LNCAP (cell line): Measurements from ENCODE around the gene BRD4.

Source experiments
- TF ChIP-seq, protein P1 (sequence below): fragments of 450-650 bp; IDR thresholded peaks from 2 replicates; pipeline ENCODE4 v1.5.1; 2017; ENCODE audit warnings: mild to moderate bottlenecking

BRD4 gene

DNA sequence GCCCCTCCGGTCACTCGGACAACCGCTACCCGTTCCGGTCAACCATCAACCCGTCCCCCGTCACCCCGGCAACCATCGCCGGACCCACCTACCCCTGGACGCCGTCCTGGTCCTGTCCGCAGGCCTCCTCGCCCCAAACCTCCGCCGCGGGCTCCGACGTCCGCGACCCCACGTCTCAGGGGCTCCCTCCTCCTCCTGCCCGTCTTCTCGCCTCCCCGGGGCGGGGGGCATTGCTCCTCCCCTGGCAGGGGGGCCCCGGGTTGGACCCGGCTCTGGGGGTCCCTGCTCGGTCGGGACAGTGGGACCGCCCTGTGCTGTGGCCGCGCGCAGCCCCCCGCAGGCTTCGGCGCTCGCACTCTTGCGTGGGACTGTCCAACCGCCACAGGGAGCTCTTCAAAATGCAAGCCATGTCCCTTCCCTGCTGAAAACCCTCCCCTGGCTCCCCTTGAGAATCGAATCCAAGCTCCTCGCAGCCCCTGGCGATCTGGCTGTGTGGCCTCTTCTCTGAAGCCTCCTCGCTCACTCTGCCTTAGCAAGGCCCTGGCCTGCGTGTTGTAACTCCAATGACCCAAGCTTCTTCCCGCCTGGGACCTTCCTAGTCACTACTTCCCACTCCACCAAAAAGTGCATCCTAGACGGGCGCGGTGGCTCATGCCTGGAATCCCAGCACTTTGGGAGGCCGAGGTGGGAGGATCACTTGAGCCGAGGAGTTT lies 108.5 kb downstream of the BRD4 start:
- TF ChIP-seq, protein P1, sequence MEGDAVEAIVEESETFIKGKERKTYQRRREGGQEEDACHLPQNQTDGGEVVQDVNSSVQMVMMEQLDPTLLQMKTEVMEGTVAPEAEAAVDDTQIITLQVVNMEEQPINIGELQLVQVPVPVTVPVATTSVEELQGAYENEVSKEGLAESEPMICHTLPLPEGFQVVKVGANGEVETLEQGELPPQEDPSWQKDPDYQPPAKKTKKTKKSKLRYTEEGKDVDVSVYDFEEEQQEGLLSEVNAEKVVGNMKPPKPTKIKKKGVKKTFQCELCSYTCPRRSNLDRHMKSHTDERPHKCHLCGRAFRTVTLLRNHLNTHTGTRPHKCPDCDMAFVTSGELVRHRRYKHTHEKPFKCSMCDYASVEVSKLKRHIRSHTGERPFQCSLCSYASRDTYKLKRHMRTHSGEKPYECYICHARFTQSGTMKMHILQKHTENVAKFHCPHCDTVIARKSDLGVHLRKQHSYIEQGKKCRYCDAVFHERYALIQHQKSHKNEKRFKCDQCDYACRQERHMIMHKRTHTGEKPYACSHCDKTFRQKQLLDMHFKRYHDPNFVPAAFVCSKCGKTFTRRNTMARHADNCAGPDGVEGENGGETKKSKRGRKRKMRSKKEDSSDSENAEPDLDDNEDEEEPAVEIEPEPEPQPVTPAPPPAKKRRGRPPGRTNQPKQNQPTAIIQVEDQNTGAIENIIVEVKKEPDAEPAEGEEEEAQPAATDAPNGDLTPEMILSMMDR, result no peak

DNA sequence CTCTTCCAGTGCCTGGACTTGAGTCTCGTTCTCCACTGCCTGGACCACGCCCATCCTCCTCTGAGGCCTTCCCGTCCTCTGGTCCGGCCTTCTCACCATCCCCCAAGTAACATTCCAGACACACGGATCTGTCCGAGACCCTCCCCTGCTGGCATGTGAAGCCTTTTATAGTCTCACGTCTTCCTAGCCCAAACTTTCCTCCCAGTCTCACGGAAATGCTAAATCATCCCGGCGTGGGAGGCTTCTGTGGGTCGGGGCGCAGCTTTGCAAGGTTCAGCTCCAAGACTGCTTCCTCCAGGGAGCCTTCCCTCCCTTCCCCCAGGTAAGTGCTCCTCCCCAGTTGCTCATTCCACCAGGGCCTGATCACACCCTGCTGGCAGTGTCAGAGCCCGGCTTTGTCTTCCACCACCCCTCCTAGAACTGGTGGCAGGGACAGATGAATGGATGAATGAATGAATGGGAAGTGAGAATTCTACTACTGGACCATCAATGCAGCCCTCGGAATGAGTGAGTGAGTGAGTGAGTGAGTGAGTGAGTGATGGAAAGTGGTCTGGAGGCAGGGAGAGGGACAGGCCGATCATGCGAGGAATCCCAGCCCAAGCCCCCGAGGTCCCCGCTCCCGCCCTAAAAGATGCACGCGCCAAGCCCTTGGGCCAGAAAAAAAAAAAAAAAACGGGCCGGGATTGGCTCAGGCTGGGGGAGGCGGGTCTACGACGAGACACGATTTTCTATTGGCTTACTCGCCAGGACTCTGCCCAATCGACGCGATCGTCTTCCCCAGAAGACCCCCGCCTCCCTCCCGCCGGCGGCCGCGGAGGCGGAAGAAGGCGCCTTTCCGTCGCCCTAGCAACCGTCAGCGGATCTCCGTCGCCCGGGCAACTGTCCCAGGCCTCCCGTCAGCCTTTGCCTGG lies 109.3 kb downstream of the BRD4 start:
- TF ChIP-seq, protein P1, result no peak

DNA sequence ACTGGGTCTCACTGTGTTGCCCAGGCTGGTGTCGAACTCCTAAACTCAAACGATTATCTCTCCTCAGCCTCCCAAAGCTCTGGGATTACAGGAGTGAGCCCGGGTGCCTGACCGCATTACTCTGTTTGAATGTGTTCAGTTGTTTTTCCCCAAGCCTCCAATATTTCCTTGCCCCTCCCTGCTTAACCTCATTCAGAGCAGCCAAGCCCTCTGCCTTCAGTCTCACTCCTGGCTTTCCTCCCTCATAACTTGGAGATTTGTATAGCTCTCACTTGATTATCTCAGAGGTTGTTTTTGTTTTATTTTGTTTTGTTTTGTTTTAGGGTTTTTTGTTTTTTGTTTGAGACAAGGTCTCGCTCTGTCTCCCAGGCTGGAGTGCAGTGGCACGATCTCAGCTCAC lies 111.5 kb downstream of the BRD4 start:
- TF ChIP-seq, protein P1, result no peak

DNA sequence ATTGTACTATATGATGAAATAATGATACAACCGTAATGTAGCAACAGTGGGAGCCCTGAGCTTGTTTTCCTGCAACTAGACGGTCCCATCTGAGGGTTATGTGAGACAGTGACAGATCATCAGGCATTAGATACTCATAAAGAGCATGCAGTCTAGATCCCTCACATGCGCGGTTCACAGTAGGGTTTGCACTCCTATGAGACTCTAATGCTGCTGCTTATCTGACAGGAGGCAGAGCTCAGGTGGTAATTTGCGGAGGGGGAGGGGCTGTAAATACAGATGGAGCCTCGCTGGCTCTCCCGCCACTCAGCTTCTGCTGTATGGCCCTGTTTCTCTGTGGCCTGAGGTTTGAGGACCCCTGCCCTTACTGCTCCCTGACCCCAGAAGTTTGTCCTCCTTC lies 113.8 kb downstream of the BRD4 start:
- TF ChIP-seq, protein P1, result no peak

DNA sequence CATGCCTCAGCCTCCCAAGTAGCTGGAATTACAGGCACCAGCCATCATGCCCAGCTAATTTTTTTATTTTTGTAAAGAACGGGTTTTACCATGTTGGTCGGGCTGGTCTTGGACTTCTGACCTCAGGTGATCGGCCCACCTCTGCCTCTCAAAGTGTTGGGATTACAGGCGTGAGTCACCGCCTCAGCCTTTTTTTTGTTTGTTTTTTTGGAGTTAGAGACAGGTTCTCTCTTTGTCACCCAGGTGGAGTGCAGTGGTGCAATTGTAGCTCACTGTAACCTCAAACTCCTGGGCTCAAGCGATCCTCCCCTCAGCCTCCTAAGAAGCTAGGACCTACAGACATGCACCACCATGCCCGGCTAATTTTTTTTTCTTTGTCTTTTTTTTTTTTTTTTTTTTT lies 116.0 kb downstream of the BRD4 start:
- TF ChIP-seq, protein P1, result no peak

DNA sequence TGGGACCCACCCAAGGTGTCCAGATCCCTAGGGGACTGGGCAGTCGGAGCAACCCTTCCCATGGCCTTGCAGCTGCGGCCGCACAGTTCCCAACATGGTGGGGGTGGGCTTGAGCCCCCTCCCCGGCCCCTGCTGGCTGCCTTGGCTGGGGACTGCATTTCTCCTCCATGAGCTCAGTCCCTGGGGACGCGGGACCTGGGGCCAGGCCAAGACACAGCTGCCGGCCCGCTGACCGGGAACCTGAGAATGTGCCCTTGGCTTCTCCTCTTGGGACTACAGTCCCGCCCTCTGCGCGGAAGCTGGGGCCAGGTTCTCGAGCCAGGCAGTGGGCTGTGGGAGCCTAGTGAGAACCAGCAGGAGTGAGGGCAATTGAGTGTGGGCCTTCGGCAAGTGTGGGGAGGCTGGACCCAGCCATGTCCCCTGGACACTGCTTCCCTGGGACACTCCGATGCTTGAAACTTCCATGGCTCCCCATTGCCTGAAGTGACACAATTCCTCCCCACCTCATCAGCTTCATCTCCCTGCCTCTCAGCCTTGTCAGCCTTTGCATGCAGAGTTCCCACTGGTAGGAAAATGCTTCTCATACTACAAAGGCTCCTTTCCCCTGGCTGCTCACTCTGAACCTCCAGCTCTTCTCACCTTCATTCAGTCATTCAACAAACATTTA lies 118.5 kb downstream of the BRD4 start:
- TF ChIP-seq, protein P1, result no peak

DNA sequence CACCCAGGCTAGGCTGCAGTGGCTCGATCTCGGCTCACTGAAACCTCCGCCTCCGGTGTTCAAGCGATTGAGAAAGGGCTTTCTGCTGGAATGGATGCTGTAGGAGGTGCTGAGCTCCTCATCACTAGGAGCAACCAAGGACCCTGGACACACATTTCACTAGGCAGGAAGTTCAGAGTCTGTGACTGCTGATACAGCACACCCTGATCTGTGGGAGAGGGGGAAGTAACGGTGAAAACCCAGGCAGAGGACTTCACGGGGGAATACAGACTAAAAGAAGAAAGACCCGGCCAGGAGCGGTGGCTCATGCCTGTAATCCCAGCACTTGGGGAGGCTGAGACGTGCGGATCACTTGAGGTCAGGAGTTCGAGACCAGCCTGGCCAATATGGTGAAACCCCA lies 119.6 kb downstream of the BRD4 start:
- TF ChIP-seq, protein P1, result no peak
